CD4-positive, alpha-beta T cell treated with Interferon alpha-2 for 1 hour (primary cell): ENCODE measurements around the gene PLD5.
"Not testable (repeated sequence)": the region's sequence is repeated elsewhere in the genome, so short reads cannot be mapped to it uniquely, and the experiment has no call there.

ENCODE experiments used
- DNase-seq, 2 donors: peaks; one replicate each; pipeline ENCODE4 v3.0.0-alpha.2; 2020 to 2022

The PLD5 gene

GRCh38 chr1:242133796-242134195, 390.7 kb downstream of the PLD5 start:
- no peak for DNase-seq

GRCh38 chr1:242133351-242133750, 391.1 kb downstream of the PLD5 start:
- DNase-seq, result no peak

GRCh38 chr1:242132121-242132817, 392.2 kb downstream of the PLD5 start:
- no peak for DNase-seq

GRCh38 chr1:242128951-242129502, 395.5 kb downstream of the PLD5 start:
- DNase-seq, result no peak

- DNase-seq, result no peak
Observed at GRCh38 chr1:242120432-242120831, 404.1 kb downstream of the PLD5 start.

GRCh38 chr1:242100921-242101320, 423.6 kb downstream of the PLD5 start:
- no peak for DNase-seq

- not testable (repeated sequence) for DNase-seq
Observed at GRCh38 chr1:242097283-242097682, 427.2 kb downstream of the PLD5 start.

GRCh38 chr1:242093116-242093515, 431.4 kb downstream of the PLD5 start:
- DNase-seq, result no peak

GRCh38 chr1:242089911-242090310, 434.6 kb downstream of the PLD5 start:
- DNase-seq, result no peak

- DNase-seq, result no peak
Observed at GRCh38 chr1:242088875-242089274, 435.6 kb downstream of the PLD5 start.

- no peak for DNase-seq
Observed at GRCh38 chr1:242086706-242087105, 437.8 kb downstream of the PLD5 start.

- DNase-seq, result no peak
Observed at GRCh38 chr1:242086093-242086492, 438.4 kb downstream of the PLD5 start.

GRCh38 chr1:242083742-242084141, 440.8 kb downstream of the PLD5 start:
- no peak for DNase-seq

GRCh38 chr1:242081446-242081845, 443.1 kb downstream of the PLD5 start:
- DNase-seq, result no peak

GRCh38 chr1:242065813-242066212, 458.7 kb downstream of the PLD5 start:
- no peak for DNase-seq

GRCh38 chr1:242062271-242062670, 462.2 kb downstream of the PLD5 start:
- DNase-seq, result no peak

GRCh38 chr1:242059976-242060375, 464.5 kb downstream of the PLD5 start:
- DNase-seq, result no peak

- not testable (repeated sequence) for DNase-seq
Observed at GRCh38 chr1:242058582-242058981, 465.9 kb downstream of the PLD5 start.

- not testable (repeated sequence) for DNase-seq
Observed at GRCh38 chr1:242058181-242058580, 466.3 kb downstream of the PLD5 start.

- no peak for DNase-seq
Observed at GRCh38 chr1:242057745-242058115, 466.8 kb downstream of the PLD5 start.

GRCh38 chr1:242056988-242057744, 467.3 kb downstream of the PLD5 start:
- DNase-seq, result no peak

- DNase-seq, result no peak
Observed at GRCh38 chr1:242055749-242056320, 468.7 kb downstream of the PLD5 start.

- DNase-seq, result no peak
Observed at GRCh38 chr1:242043165-242043564, 481.3 kb downstream of the PLD5 start.

- no peak for DNase-seq
Observed at GRCh38 chr1:242034392-242034791, 490.1 kb downstream of the PLD5 start.
